OCI-LY1 (cell line): Measurements from ENCODE around the gene CISD2.

Experiments used
- EZH2 ChIP-seq: fragments of 200-600 bp; sonication (generic), shearing (Covaris generic); IDR thresholded peaks from 2 replicates; pipeline ENCODE4 v1.8.0; 2017; ENCODE audit warnings: borderline replicate concordance, mixed run types, mild to moderate bottlenecking, antibody characterized with exemption, low read length, moderate library complexity, mixed read lengths
- TF ChIP-seq, protein P1 (sequence below): fragments of 200-600 bp; sonication (generic), shearing (Covaris generic); IDR thresholded peaks from 2 replicates; pipeline ENCODE4 v1.5.1; 2017; ENCODE audit warnings: mild to moderate bottlenecking, antibody characterized with exemption, low read length, moderate library complexity, mixed read lengths

DNA sequence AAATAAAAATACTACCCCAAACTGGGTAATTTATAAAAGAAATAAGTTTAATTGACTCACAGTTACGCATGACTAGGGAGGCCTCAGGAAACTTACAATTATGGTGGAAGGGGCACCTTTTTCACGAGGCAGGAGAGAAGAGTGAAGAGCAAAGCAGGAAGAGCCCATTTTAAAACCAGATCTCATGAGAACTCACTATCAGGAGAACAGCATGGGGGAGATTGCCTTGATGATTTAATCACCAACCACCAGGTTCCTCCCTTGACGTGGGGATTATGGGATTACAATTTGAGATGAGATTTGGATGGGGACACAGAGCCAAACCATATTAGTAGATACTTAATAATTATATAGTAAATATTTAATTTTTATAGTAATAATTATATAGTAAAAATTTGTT is 10.1 kb downstream of the CISD2 start:
- TF ChIP-seq, protein P1, sequence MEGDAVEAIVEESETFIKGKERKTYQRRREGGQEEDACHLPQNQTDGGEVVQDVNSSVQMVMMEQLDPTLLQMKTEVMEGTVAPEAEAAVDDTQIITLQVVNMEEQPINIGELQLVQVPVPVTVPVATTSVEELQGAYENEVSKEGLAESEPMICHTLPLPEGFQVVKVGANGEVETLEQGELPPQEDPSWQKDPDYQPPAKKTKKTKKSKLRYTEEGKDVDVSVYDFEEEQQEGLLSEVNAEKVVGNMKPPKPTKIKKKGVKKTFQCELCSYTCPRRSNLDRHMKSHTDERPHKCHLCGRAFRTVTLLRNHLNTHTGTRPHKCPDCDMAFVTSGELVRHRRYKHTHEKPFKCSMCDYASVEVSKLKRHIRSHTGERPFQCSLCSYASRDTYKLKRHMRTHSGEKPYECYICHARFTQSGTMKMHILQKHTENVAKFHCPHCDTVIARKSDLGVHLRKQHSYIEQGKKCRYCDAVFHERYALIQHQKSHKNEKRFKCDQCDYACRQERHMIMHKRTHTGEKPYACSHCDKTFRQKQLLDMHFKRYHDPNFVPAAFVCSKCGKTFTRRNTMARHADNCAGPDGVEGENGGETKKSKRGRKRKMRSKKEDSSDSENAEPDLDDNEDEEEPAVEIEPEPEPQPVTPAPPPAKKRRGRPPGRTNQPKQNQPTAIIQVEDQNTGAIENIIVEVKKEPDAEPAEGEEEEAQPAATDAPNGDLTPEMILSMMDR: no peak
- no peak for TF ChIP-seq EZH2
